Activated CD4-positive, alpha-beta T cell treated with anti-CD3 and anti-CD28 coated beads, Interleukin-2, amount 50 U/mL, for 16 hours (primary cell): ENCODE measurements around the gene PIM2.

Source experiments
- DNase-seq: peaks from one replicate; pipeline ENCODE4 v3.0.0-alpha.2; 2020

Gene PIM2

DNA sequence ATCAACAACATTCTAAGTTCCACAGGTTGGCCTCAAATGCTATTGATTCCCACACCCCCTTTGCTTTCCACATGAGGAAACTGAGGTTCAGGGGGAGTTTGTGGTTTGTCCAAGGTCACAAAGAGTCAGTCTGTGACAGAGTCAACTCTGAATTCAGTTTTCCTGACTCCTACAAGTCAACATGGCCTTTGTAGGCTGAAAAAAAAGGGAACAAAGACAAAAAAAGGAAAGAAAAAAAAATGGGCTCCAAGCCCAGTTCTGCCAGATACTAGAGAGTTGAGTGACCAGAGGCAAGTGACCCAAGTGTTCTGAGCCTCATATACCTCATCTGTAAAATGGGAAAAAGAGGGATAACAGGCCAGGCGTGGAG lies 16.5 kb upstream of the PIM2 start:
- no peak for DNase-seq

- DNase-seq, result peak; percentile 37
Measured at GRCh38 chrX:48934581-48935300, 15.9 kb upstream of the PIM2 start.

DNA sequence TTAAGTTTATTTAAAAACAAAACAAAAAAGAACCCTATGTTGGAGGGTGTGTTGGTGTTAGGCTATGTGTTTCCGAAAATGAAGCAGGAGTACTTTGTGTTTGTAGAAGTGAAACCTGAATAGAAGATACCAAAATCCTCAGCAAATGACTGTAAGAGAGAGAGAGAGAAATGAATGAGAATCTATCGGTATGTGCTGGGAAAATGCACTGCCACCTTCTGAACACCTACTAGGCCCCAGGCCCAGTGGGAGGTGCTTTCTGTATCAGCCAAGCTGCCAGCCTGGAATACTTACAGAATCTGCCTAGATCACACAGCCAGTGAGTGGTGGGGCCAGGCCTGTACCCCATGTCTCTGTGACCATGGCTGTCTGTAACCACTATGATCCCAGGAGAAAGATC lies 14.9 kb upstream of the PIM2 start:
- peak; percentile 46 for DNase-seq

DNA sequence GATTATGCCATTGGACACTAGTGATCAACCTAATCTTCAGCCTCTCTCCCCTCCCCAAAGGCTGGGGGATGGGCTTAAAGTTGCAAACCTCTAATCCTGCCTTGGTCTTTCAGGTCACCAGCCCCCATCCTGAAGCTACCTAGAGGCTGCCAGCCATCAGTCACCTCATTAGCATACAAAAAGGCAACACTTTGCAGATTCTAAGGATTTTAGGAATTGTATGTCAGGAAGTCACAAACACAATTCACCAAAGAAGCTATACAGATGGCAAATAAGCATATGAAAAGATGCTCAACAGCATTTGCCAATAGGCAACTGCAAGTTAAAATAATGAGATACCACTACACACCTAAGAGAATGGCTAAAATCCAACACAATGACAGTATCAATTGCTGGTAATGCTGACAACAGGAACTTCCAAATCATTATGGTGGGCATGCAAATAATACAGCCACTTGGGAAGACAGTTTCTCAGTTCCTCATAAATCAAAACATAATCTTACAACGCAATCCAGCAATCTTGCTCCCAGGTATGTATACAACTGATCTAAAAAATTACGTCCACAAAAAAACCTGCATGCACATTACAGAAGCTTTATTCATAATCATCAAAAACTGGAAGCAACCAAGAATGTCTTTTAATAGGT lies 9.0 kb upstream of the PIM2 start:
- no peak for DNase-seq

- DNase-seq, result no peak
Measured at GRCh38 chrX:48927123-48927522, 8.3 kb upstream of the PIM2 start.

DNA sequence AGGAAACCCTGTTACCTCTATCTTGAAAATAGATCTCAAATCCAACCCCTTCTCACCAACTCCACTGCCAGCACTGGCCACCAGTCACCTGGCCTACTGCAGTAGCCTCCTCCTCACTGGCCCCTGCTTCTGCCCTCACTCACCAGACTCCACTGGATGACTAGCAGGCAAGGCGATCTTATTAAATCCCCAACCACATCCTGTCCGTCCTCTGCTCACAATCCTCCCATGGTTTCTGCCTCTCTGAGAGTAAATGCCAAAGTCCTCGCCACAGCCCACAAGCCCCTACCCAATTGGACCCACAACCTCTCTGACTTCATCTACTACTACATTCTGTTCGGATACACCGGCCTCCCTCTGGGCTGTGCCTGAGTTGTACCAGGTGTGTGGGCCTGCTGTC lies 5.4 kb upstream of the PIM2 start:
- DNase-seq, result no peak

DNA sequence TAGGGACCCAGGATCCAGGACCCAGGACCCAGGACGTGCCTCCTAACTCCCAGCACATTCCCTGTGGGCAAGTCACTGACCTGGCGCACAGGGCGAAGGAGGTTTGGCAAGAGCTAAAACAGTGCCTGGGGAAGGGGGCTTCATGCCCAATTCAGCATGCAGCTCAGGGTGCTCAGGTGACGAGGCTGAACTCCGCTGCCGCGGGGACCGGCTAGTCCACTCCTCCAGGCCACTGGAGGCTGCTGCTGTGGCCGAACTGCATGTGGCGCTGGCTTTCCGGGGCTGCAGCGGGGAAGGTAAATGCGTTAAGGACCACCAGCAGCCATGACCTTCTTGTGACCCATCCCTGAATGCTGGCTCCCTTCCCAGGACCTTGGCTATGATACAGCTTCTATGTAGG lies 4.9 kb upstream of the PIM2 start:
- no peak for DNase-seq

DNA sequence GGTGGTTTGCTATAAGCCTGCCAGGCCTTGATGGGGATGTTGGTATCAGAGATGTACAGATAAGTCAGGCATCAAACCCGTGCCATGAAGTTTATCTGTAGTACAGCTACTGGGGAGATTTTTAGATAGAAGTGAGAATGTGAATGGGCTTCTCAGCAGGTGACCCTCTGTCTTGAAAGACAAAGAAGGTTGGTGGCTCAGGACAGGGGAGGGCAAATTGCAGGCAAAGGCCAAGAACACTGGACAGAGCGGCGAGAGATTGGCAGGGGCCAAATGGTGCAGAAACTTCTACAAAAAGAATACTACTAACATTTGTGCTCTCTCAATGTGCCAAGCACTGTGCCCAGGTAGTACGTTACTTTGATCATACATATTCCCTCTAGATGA lies 1.9 kb upstream of the PIM2 start:
- DNase-seq, result no peak

- peak; percentile 57 for DNase-seq
Measured at GRCh38 chrX:48919947-48920717, 1.3 kb upstream of the PIM2 start.

- peak; percentile 41 for DNase-seq
Measured at GRCh38 chrX:48919360-48919841, 577 bp upstream of the PIM2 start.

GRCh38 chrX:48918301-48918642 lies 552 bp downstream of the PIM2 start:
- no peak for DNase-seq

- DNase-seq, result peak; percentile 93
Measured at GRCh38 chrX:48917139-48918001, 1.5 kb downstream of the PIM2 start.

DNA sequence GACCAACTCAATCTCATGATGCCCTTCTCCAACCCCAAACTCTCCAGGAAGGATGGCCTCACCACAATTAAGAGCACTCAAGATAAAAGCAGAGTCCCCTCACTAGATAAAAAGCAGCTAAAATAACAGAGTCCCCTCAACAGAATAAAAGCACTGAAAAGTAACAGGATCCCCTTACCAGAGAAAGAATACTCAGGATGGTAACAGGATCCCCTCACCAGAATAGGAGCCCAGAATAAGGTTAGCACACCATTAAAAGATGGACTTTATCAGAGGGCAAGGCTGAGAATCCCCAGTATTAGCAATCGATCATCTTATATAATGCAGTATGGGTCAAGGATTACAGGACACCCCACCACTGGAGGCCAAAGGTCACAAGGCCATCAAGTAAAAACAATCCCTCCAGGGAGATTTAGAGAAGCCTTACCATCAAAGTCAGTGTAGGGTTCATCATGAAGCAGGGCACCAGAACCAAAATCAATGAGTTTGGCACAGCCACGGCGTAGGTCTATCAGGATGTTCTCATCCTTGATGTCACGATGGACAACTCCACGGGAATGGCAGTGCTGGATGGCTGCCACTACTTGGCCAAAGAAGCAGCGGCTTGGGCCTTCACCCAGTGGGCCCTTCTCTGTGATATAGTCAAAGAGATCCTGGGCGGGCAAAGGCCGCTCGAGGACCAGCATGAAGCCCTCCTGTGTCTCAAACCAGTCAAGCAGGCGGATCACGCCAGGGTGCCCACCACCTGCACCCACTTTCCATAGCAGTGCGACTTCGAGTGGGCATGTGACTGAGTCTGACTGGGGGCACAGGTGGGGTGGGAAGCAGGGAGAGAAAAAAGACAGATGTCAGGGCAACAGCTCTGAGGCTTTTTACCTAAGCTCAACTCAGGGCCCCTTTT lies 4.0 kb downstream of the PIM2 start:
- no peak for DNase-seq

- no peak for DNase-seq
Measured at GRCh38 chrX:48913605-48914366, 5.0 kb downstream of the PIM2 start.

DNA sequence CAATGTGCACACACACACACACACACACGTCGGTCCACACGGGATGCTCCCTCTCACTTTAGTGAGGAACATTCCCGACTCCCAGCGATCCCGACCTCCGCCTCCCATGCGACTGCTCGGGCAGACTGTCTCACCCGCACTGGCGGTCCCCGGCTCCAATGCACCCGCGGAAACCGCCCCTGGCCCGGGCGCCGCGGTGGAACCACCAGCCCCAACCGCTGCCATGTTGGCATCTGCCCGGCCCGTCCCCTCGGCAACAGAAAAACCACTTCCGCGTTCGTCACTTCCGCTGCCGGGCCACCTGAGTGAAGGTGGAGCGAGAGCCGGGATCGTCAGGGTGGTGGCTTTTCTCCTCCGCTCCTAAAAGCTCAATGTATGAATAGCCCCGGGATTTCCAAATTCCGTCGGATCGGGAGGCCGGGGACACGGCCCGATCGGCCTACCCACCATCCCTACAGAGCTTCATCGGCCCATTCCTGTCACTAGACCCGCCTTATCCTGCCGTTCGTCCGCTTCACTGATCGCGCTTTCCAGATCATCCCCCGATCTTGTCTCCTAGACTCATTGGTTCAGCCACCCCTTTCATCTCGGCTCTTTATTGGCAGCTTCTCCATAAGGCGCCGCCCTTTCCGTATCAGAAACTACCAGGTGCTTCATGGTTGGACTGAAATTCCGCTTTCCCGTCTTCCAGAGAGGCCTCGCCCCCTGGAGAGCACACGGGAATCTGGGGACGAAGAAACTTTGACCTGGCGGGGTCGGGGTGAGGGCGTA lies 7.2 kb downstream of the PIM2 start, which contains the start of gene SLC35A2:
TSS of gene SLC35A2 (minus strand) at position 235 of the 771 bp plus-strand sequence. CDS start at position 225, 10 bp downstream.
- peak; percentile 87 for DNase-seq

GRCh38 chrX:48910926-48911411 lies 7.9 kb downstream of the PIM2 start:
- DNase-seq, result peak; percentile 24

DNA sequence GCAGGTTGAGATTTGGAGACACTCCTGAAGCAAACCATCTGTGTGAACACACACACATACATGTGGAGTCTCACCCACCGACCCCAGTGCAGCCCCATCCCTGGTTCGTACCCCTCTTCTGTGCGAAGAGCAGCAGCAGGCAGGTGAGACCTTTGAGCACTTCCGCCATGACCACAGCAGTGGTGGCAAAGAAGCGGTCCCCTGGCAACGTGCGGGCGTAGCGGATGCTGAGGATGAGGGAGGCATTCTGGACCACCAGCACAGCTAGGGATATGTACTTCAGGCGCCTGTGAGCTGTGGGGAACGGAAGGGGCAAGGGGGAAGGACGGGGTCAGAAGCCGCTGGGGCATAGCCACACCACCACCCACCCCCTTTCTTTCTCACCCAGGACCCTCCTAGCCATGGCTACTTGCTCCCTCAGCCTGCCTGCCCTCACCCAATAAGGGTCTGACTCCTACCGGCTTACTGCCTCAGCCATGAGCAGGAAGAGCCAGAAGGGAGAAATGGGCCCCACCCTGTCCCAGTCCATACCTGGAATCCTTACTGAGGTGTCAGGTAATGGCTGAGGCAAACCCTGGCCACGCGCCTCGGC lies 9.0 kb downstream of the PIM2 start:
- DNase-seq, result no peak

DNA sequence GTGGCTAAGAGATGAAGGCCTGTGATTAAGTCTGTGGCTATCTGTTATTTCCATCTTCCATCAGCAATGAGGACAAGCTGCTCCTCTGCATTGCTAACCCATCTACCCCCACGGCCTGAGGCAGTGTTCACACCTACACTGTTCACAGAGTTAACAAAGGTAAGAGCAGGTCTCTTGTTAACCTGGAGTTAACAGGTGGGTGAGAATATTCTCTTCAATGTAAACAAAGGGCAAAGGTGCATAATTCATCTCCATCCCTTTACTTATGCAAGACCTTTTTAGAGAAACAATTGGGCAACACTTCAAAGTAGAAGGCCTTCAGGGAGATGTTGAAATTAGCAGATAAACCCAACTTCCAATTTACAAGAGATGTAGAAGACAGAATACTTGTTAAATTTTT lies 10.2 kb downstream of the PIM2 start:
- no peak for DNase-seq

- no peak for DNase-seq
Measured at GRCh38 chrX:48905090-48905790, 13.6 kb downstream of the PIM2 start.
